PC-9 (cell line): ENCODE results near the gene TSPEAR.

Experiments used
- EZH2 ChIP-seq: fragments of 200-600 bp; sonication (generic); IDR thresholded peaks from 2 replicates; pipeline ENCODE4 v1.8.0; 2017; ENCODE audit warnings: antibody characterized with exemption, low read depth
- TF ChIP-seq, protein P1 (sequence below): fragments of 200-600 bp; sonication (generic); conservative IDR thresholded peaks from 2 replicates; pipeline ENCODE4 v1.6.1; 2017; ENCODE audit warnings: mixed run types, antibody characterized with exemption, mild to moderate bottlenecking, moderate library complexity

DNA sequence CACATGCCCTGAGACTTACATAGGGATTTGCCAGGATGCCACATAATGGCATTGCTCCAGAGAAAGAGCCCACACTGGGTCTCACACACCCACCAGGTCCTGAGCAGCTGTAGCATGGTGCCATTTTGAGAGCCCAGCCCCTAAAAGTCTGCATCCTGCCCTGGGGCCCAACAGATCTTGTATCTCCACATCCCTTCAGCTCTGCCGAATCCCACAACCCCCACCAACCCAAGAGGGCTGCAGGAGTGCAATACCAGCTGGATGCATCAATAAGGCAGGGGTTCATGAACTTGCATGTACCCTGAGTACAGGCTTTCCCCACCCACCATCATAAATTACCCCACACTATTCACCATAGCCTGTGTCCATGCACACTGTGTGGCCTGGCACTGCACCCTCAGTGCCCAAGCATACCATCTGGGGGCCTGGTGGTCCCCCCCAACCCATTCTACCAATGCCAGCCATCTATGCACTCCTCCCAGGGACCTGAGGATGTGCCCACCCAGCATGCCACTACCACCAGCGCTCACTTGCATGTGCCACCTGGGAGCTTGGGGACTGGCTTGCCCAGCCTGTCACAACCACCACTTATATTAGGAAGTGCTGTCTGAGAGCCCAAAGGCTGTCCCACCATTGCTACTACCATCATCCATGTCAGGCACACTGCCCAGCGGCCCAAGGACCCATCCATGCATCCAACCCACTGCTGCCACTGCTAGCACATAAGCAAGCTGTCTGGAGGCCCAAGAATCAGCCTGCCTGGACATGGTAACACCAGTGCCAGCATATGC, 40.5 kb downstream of the TSPEAR start:
- TF ChIP-seq, protein P1, sequence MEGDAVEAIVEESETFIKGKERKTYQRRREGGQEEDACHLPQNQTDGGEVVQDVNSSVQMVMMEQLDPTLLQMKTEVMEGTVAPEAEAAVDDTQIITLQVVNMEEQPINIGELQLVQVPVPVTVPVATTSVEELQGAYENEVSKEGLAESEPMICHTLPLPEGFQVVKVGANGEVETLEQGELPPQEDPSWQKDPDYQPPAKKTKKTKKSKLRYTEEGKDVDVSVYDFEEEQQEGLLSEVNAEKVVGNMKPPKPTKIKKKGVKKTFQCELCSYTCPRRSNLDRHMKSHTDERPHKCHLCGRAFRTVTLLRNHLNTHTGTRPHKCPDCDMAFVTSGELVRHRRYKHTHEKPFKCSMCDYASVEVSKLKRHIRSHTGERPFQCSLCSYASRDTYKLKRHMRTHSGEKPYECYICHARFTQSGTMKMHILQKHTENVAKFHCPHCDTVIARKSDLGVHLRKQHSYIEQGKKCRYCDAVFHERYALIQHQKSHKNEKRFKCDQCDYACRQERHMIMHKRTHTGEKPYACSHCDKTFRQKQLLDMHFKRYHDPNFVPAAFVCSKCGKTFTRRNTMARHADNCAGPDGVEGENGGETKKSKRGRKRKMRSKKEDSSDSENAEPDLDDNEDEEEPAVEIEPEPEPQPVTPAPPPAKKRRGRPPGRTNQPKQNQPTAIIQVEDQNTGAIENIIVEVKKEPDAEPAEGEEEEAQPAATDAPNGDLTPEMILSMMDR: no peak
- no peak for TF ChIP-seq EZH2
